Measurements from ENCODE around the gene HSD17B3. TPM values are rescaled to one million over a fixed set of nuclear protein-coding genes. Genes with fewer than 3 reads are reported as not detected.
"Not testable (repeated sequence)": the region's sequence is repeated elsewhere in the genome, so short reads cannot be mapped to it uniquely, and the experiment has no call there.

The HSD17B3 gene
- total and polyA plus RNA-seq, 7 donors: 0.16 to 1.1 (median 0.30) TPM; not detected in 3

- no peak for ATAC-seq
- no peak for DNase-seq
- intact Hi-C loops (cut with DNase I): no loop called here
- no peaks in the 10 kb centered on the region for H3K9me3 ChIP-seq
- WGBS, 3 donors: 70 to 80% (median 77%) methylated on average over 5 of the region's 5 CpGs
- no peak for TF ChIP-seq CTCF (IDR thresholded peaks at IDR 0.05)
- no peaks in the 10 kb centered on the region for H3K36me3 ChIP-seq (ENCODE audit: insufficient read depth in 1 of 2, low read depth in 1 of 2)
- H3K27me3 ChIP-seq (ENCODE audit: insufficient read depth in 3 of 3, low read length in 2 of 3): peaks cover 0 to 3% (median 0%) of the 10 kb centered on the region in 3 donors
- no peak overlapping the region for H3K4me3 ChIP-seq
- H3K27ac ChIP-seq: no peak overlapping the region
- H3K4me1 ChIP-seq: no peaks in the 10 kb centered on the region
Measured at GRCh38 chr9:96236854-96237550, 65.0 kb downstream of the HSD17B3 start.

GRCh38 chr9:96236337-96236736, 65.6 kb downstream of the HSD17B3 start:
- intact Hi-C loops (cut with DNase I); H3K27me3 ChIP-seq (ENCODE audit: insufficient read depth in 3 of 3, low read length in 2 of 3); H3K27ac ChIP-seq; H3K4me3 ChIP-seq; H3K36me3 ChIP-seq (ENCODE audit: insufficient read depth in 1 of 2, low read depth in 1 of 2); DNase-seq; H3K4me1 ChIP-seq; ATAC-seq; H3K9me3 ChIP-seq: not testable (repeated sequence)
- WGBS, 3 donors: 86 to 88% (median 86%) methylated on average over 6 of the region's 6 CpGs

GRCh38 chr9:96232539-96233241, 69.3 kb downstream of the HSD17B3 start:
- Histone ChIP-seq H3K4me1 (no peaks in the 10 kb centered on the region), H3K27me3 (ENCODE audit: insufficient read depth in 3 of 3, low read length in 2 of 3) (no peaks in the 10 kb centered on the region), H3K9me3 (peaks cover 4% of the 10 kb centered on the region), H3K36me3 (ENCODE audit: insufficient read depth in 1 of 2, low read depth in 1 of 2) (no peaks in the 10 kb centered on the region), H3K27ac (no peak overlapping the region), H3K4me3 (no peak overlapping the region)
- ATAC-seq (peak in 3 of 4 donors; percentile 48 to 76 (median 56)), DNase-seq (peak; percentile 50 to 76)
- intact Hi-C loops (cut with DNase I): loop anchor here in 1 of 2 donors (5.0 kb wide), 1 partner anchor 85 kb away; no protein-coding TSS in a partner anchor
- 16 to 24% (median 21%) methylated on average over 14 of the region's 14 CpGs for WGBS, 3 donors
- TF ChIP-seq CTCF (IDR thresholded peaks at IDR 0.05): peak; percentile 61

GRCh38 chr9:96232164-96232538, 69.8 kb downstream of the HSD17B3 start:
- intact Hi-C loops (cut with DNase I): loop anchor here in 1 of 2 donors (5.0 kb wide), 1 partner anchor 85 kb away; no protein-coding TSS in a partner anchor
- TF ChIP-seq CTCF (IDR thresholded peaks at IDR 0.05): no peak
- H3K36me3 ChIP-seq (ENCODE audit: insufficient read depth in 1 of 2, low read depth in 1 of 2): no peaks in the 10 kb centered on the region
- peaks cover 4% of the 10 kb centered on the region for H3K9me3 ChIP-seq
- H3K4me1 ChIP-seq: no peaks in the 10 kb centered on the region
- no peaks in the 10 kb centered on the region for H3K27me3 ChIP-seq (ENCODE audit: insufficient read depth in 3 of 3, low read length in 2 of 3)
- peak in 1 of 4 donors; percentile 8 for ATAC-seq
- no peak for DNase-seq
- no peak overlapping the region for H3K27ac ChIP-seq
- 56 to 58% (median 57%) methylated on average over 10 to 11 of the region's 11 CpGs for WGBS, 3 donors
- H3K4me3 ChIP-seq: no peak overlapping the region

GRCh38 chr9:96230002-96230401, 72.0 kb downstream of the HSD17B3 start:
- Histone ChIP-seq H3K4me1 (no peaks in the 10 kb centered on the region), H3K9me3 (peaks cover 4% of the 10 kb centered on the region), H3K27ac (no peak overlapping the region), H3K4me3 (no peak overlapping the region), H3K36me3 (ENCODE audit: insufficient read depth in 1 of 2, low read depth in 1 of 2) (no peaks in the 10 kb centered on the region), H3K27me3 (ENCODE audit: insufficient read depth in 3 of 3, low read length in 2 of 3) (no peaks in the 10 kb centered on the region)
- ATAC-seq (no peak), DNase-seq (no peak)
- 96% methylated on average over 2 of the region's 2 CpGs for WGBS, 3 donors
- intact Hi-C loops (cut with DNase I): loop anchor here in 1 of 2 donors (5.0 kb wide), 1 partner anchor 87 kb away; no protein-coding TSS in a partner anchor
- TF ChIP-seq CTCF (IDR thresholded peaks at IDR 0.05): no peak
